Sigmoid colon (tissue), 7 donors: Measurements from ENCODE around the gene IGLL5. TPM values are rescaled to one million over a fixed set of nuclear protein-coding genes. Genes with fewer than 3 reads are reported as not detected.

Experiments
- DNase-seq: peaks from one replicate; pipeline ENCODE4 v3.0.0-alpha.2; 2019
- H3K27ac ChIP-seq, 4 donors: fragments of 200-600 bp; sonication (generic); one replicate each; pipeline ENCODE4 v1.5.1; 2016 to 2019; ENCODE audit warnings: mild to moderate bottlenecking in 1 of 4
- H3K27me3 ChIP-seq, 3 donors: fragments of 200-600 bp; sonication (generic); one replicate each; pipeline ENCODE4 v1.5.1; 2019; ENCODE audit warnings: mild to moderate bottlenecking in 1 of 3
- H3K36me3 ChIP-seq, 4 donors: fragments of 200-600 bp; sonication (generic); one replicate each; pipeline ENCODE4 v1.5.1; 2016 to 2019
- H3K4me1 ChIP-seq, 4 donors: fragments of 200-600 bp; sonication (generic); one replicate each; pipeline ENCODE4 v1.5.1; 2017 to 2019
- H3K4me3 ChIP-seq, 4 donors: fragments of 200-600 bp; sonication (generic); one replicate each; pipeline ENCODE4 v1.5.1; 2017 to 2019; ENCODE audit warnings: mild to moderate bottlenecking in 2 of 4, moderate library complexity in 1 of 4
- H3K9me3 ChIP-seq, 4 donors: fragments of 200-600 bp in 3 of 4; sonication (generic) in 3 of 4; one replicate each; pipeline versions ENCODE4 v1.5.1 to v1.6.1; 2013 to 2019
- CTCF ChIP-seq, 4 experiments: fragments of 450-650 bp in 3 of 4; fragments of 200-600 bp in 1 of 4; IDR thresholded peaks; one replicate each; pipeline ENCODE4 v1.5.1; 2016 to 2019; ENCODE audit warnings: antibody characterized with exemption in 4 of 4, mild to moderate bottlenecking in 3 of 4, moderate library complexity in 2 of 4
- EP300 ChIP-seq, 4 donors: sonication (generic); formaldehyde crosslinking; IDR thresholded peaks; one replicate each; pipeline ENCODE4 v1.6.1; 2017; ENCODE audit warnings: antibody characterized with exemption in 4 of 4
- POLR2A ChIP-seq, 2 donors: fragments of 450-650 bp; IDR thresholded peaks; one replicate each; pipeline ENCODE4 v1.6.1; 2016; ENCODE audit warnings: antibody characterized with exemption in 2 of 2, mild to moderate bottlenecking in 2 of 2, moderate library complexity in 2 of 2
- POLR2AphosphoS5 ChIP-seq, 4 donors: sonication (generic); formaldehyde crosslinking; IDR thresholded peaks; one replicate each; pipeline ENCODE4 v1.6.1; 2017; ENCODE audit warnings: antibody characterized with exemption in 4 of 4
- WGBS, 2 donors: extraction: QIAGEN DNeasy Blood & Tissue Kit; methylation state at CpG; one replicate each; pipeline ENCODE4 v1.1.7; 2013; 5-methylcytosine and 5-hydroxymethylcytosine counted together
- intact Hi-C: fragments of 100-400 bp; cut with DNase I; formaldehyde crosslinking; loops from one replicate; pipeline ENCODE4 v1.15.1; 2023
- polyA plus RNA-seq, 3 donors: library from polyadenylated mRNA; stranded (reverse); fragments of 200-250 nt; gene quantifications; one replicate each; pipeline ENCODE4 v1.2.3, GENCODE V29; 2013
- total RNA-seq, 4 donors: library from RNA; depleted of rRNA; stranded (reverse); fragments of >200 nt; gene quantifications; one replicate each; pipeline ENCODE4 v1.1.0, GENCODE V29; 2016
- donor health status: healthy with polysubstance abuse.
- donor health status: Bipolar disorder and iron deficiency.
- donor health status: healthy.

IGLL5 gene
- total and polyA plus RNA-seq, 7 donors: 0.99 to 39.6 (median 14.2) TPM; not detected in 3

- intact Hi-C loops: no loop called here
- H3K4me1 ChIP-seq: no peaks in the 10 kb centered on the region
- TF ChIP-seq EP300 (IDR thresholded peaks at IDR 0.05) (no peak), CTCF (IDR thresholded peaks at IDR 0.05) (no peak), POLR2A (IDR thresholded peaks at IDR 0.05) (no peak), POLR2AphosphoS5 (IDR thresholded peaks at IDR 0.05) (no peak)
- no peak overlapping the region for H3K27ac ChIP-seq
- H3K27me3 ChIP-seq: peaks cover 0 to 21% (median 8%) of the 10 kb centered on the region in 3 donors
- no peak for DNase-seq
- no peaks in the 10 kb centered on the region for H3K36me3 ChIP-seq
- WGBS, 2 donors: 45 to 75% methylated on average over 3 of the region's 3 CpGs
- no peak overlapping the region for H3K4me3 ChIP-seq
- no peaks in the 10 kb centered on the region for H3K9me3 ChIP-seq
These were observed 3.6 kb downstream of the IGLL5 start for GRCh38 chr22:22891139-22891621.

- H3K36me3 ChIP-seq: no peaks in the 10 kb centered on the region
- H3K4me3 ChIP-seq: no peak overlapping the region
- TF ChIP-seq CTCF (IDR thresholded peaks at IDR 0.05) (no peak), POLR2AphosphoS5 (IDR thresholded peaks at IDR 0.05) (no peak), EP300 (IDR thresholded peaks at IDR 0.05) (no peak), POLR2A (IDR thresholded peaks at IDR 0.05) (no peak)
- no peak overlapping the region for H3K27ac ChIP-seq
- DNase-seq: peak; percentile 7
- no peaks in the 10 kb centered on the region for H3K4me1 ChIP-seq
- 82 to 91% methylated on average over 1 of the region's 1 CpG for WGBS, 2 donors
- no peaks in the 10 kb centered on the region for H3K9me3 ChIP-seq
- peaks cover 0 to 21% (median 8%) of the 10 kb centered on the region in 3 donors for H3K27me3 ChIP-seq
- intact Hi-C loops: no loop called here
These were observed 4.8 kb downstream of the IGLL5 start for GRCh38 chr22:22892096-22893052.

GRCh38 chr22:22893077-22893805 lies 5.6 kb downstream of the IGLL5 start:
- WGBS, 2 donors: 74 to 80% methylated on average over 10 of the region's 10 CpGs
- Histone ChIP-seq H3K36me3 (no peaks in the 10 kb centered on the region), H3K27ac (no peak overlapping the region), H3K9me3 (no peaks in the 10 kb centered on the region), H3K27me3 (peaks cover 0 to 14% (median 8%) of the 10 kb centered on the region in 3 donors), H3K4me1 (no peaks in the 10 kb centered on the region), H3K4me3 (no peak overlapping the region)
- peak; percentile 24 for DNase-seq
- intact Hi-C loops: no loop called here
- TF ChIP-seq CTCF (IDR thresholded peaks at IDR 0.05) (no peak), POLR2A (IDR thresholded peaks at IDR 0.05) (no peak), EP300 (IDR thresholded peaks at IDR 0.05) (no peak), POLR2AphosphoS5 (IDR thresholded peaks at IDR 0.05) (no peak)

GRCh38 chr22:22893891-22894739 lies 6.5 kb downstream of the IGLL5 start:
- peak; percentile 47 for DNase-seq
- no peaks in the 10 kb centered on the region for H3K9me3 ChIP-seq
- H3K4me1 ChIP-seq: no peaks in the 10 kb centered on the region
- intact Hi-C loops: no loop called here
- H3K4me3 ChIP-seq: no peak overlapping the region
- no peaks in the 10 kb centered on the region for H3K36me3 ChIP-seq
- WGBS, 2 donors: 76 to 78% methylated on average over 9 of the region's 9 CpGs
- peaks cover 0 to 14% (median 8%) of the 10 kb centered on the region in 3 donors for H3K27me3 ChIP-seq
- TF ChIP-seq POLR2A (IDR thresholded peaks at IDR 0.05) (no peak), EP300 (IDR thresholded peaks at IDR 0.05) (no peak), CTCF (IDR thresholded peaks at IDR 0.05) (no peak), POLR2AphosphoS5 (IDR thresholded peaks at IDR 0.05) (no peak)
- H3K27ac ChIP-seq: no peak overlapping the region
